Neural cell (in vitro differentiated cells): ENCODE data around the gene HPS4. TPM values are rescaled to one million over a fixed set of nuclear protein-coding genes. Genes with fewer than 3 reads are reported as not detected.

Source experiments
- H2AFZ ChIP-seq: fragments of 200-600, 300-800 bp; sonication (generic), shearing (Covaris generic); 2 replicates; pipeline ENCODE4 v1.6.0; 2014; ENCODE audit warnings: low read depth, mild to moderate bottlenecking, antibody characterized with exemption, low read length, moderate library complexity
- H3F3A ChIP-seq: fragments of 200-600 bp; shearing (Covaris generic); 2 replicates; pipeline ENCODE4 v1.6.1; 2016; ENCODE audit warnings: mild to moderate bottlenecking, moderate library complexity, mixed read lengths, antibody characterized with exemption, low read length; ENCODE audit not compliant: insufficient read depth, poor library complexity, severe bottlenecking
- H3K27ac ChIP-seq: fragments of 200-600, 300-800 bp; sonication (generic), shearing (Covaris generic); 2 replicates; pipeline ENCODE4 v1.5.1; 2014; ENCODE audit warnings: mild to moderate bottlenecking, low read length, moderate library complexity
- H3K27me3 ChIP-seq: fragments of 300-800, 200-600 bp; sonication (generic), shearing (Covaris generic); 2 replicates; pipeline ENCODE4 v1.6.0; 2014; ENCODE audit warnings: mild to moderate bottlenecking, low read depth, low read length, moderate library complexity; ENCODE audit not compliant: insufficient read depth
- H3K36me3 ChIP-seq: fragments of 300-800, 200-600 bp; sonication (generic), shearing (Covaris generic); 2 replicates; pipeline ENCODE4 v1.5.1; 2014; ENCODE audit warnings: mild to moderate bottlenecking, antibody characterized with exemption, low read length, moderate library complexity; ENCODE audit not compliant: insufficient read depth
- H3K4me2 ChIP-seq: fragments of 300-800, 200-600 bp; sonication (generic), shearing (Covaris generic); 2 replicates; pipeline ENCODE4 v1.6.0; 2014; ENCODE audit warnings: mild to moderate bottlenecking, low read length
- H3K4me3 ChIP-seq: fragments of 300-800, 200-600 bp; sonication (generic), shearing (Covaris generic); 2 replicates; pipeline ENCODE4 v1.5.1; 2014; ENCODE audit warnings: mild to moderate bottlenecking, low read length, moderate library complexity
- H3K79me2 ChIP-seq: fragments of 200-600 bp; shearing (Covaris generic); replicated peaks from 2 replicates; pipeline ENCODE4 v1.6.0; 2014; ENCODE audit warnings: mild to moderate bottlenecking, low read length, moderate library complexity; ENCODE audit not compliant: insufficient read depth
- H3K9ac ChIP-seq: fragments of 300-800, 200-600 bp; sonication (generic), shearing (Covaris generic); 2 replicates; pipeline ENCODE4 v1.6.1; 2016; ENCODE audit warnings: mild to moderate bottlenecking, low read length, mixed read lengths
- H3K9me2 ChIP-seq: fragments of 200-600 bp; shearing (Covaris generic); 2 replicates; pipeline ENCODE4 v1.6.1; 2016; ENCODE audit warnings: mild to moderate bottlenecking, low read length, mixed read lengths; ENCODE audit not compliant: insufficient read depth
- H3K9me3 ChIP-seq: fragments of 200-600, 300-800 bp; sonication (generic), shearing (Covaris generic); 2 replicates; pipeline ENCODE4 v1.6.1; 2016; ENCODE audit warnings: mild to moderate bottlenecking, mixed run types, low read length, moderate library complexity, mixed read lengths
- H4K20me1 ChIP-seq: fragments of 200-600 bp; shearing (Covaris generic); 2 replicates; pipeline ENCODE4 v1.6.1; 2016; ENCODE audit warnings: mild to moderate bottlenecking, mixed run types; ENCODE audit not compliant: insufficient read depth
- EP300 ChIP-seq: fragments of 450-650 bp; conservative IDR thresholded peaks from 2 replicates; pipeline ENCODE4 v1.6.1; 2014; ENCODE audit warnings: antibody characterized with exemption, mild to moderate bottlenecking, moderate library complexity; ENCODE audit not compliant: poor library complexity, severe bottlenecking
- EZH2 ChIP-seq: fragments of 200-600, 300-800 bp; shearing (Covaris generic), sonication (generic); IDR thresholded peaks from 2 replicates; pipeline ENCODE4 v1.6.1; 2014; ENCODE audit warnings: antibody characterized with exemption, low read length, borderline replicate concordance, mild to moderate bottlenecking; ENCODE audit not compliant: insufficient read depth, poor library complexity, severe bottlenecking
- MXI1 ChIP-seq: fragments of 450-650 bp; conservative IDR thresholded peaks from 2 replicates; pipeline ENCODE4 v1.6.1; 2014; ENCODE audit warnings: antibody characterized with exemption, mild to moderate bottlenecking; ENCODE audit not compliant: poor library complexity, severe bottlenecking
- POLR2AphosphoS5 ChIP-seq: IDR thresholded peaks from 2 replicates; pipeline ENCODE4 v1.6.1; 2012
- RAD21 ChIP-seq: fragments of 450-650 bp; conservative IDR thresholded peaks from 2 replicates; pipeline ENCODE4 v1.6.1; 2014; ENCODE audit warnings: antibody characterized with exemption, mild to moderate bottlenecking, moderate library complexity
- REST ChIP-seq: IDR thresholded peaks from 2 replicates; pipeline ENCODE4 v1.6.1; 2012; ENCODE audit warnings: borderline replicate concordance
- SMC3 ChIP-seq: fragments of 450-650 bp; conservative IDR thresholded peaks from 2 replicates; pipeline ENCODE4 v1.6.1; 2014; ENCODE audit warnings: antibody characterized with exemption, mild to moderate bottlenecking, moderate library complexity; ENCODE audit not compliant: poor library complexity
- TAF1 ChIP-seq: IDR thresholded peaks from 2 replicates; pipeline ENCODE4 v1.6.1; 2012; ENCODE audit warnings: low read depth
- polyA plus RNA-seq: library from polyadenylated mRNA; depleted of rRNA; stranded (reverse); fragments of >200 nt; gene quantifications from 2 replicates; pipeline ENCODE4 v1.2.3, GENCODE V29; 2014
- TF ChIP-seq, protein P1 (sequence below): fragments of 450-650 bp; IDR thresholded peaks from 2 replicates; pipeline ENCODE4 v1.5.1; 2014; ENCODE audit warnings: antibody characterized with exemption, mild to moderate bottlenecking, moderate library complexity; ENCODE audit not compliant: poor library complexity, severe bottlenecking

HPS4 gene
- polyA plus RNA-seq, 1 donor from 2014 or later, result 54.1 TPM

DNA sequence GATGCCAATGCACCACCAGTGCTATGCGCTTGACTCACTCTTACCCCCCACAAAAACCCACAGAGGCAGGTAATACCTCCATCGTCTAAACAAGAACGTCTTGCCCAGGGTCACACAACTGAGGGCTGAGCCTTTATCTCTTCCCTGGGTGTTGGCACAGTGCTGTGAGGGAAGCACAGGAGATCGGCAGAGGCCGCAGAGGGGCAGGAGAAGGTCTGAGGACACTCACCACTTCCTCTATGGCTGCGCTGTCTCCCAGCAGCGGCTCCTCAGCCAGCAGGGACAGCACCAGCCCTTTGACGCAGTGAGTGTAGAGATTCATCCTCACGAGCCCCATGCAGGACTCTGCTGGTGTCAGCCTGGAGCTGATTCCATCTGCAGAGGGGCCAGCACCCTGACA is 19.9 kb downstream of the HPS4 start:
- H2AFZ ChIP-seq, result no peak overlapping the region
- no peaks in the 10 kb centered on the region for H3F3A ChIP-seq
- H3K36me3 ChIP-seq, result peaks cover 13% of the 10 kb centered on the region
- H3K79me2 ChIP-seq, result peaks cover 7% of the 10 kb centered on the region
- H3K4me3 ChIP-seq, result peak overlapping the region; percentile 50
- peak overlapping the region; percentile 79 for H3K4me2 ChIP-seq
- H3K27me3 ChIP-seq, result no peaks in the 10 kb centered on the region
- peak overlapping the region; percentile 79 for H3K27ac ChIP-seq
- H3K9me3 ChIP-seq, result no peaks in the 10 kb centered on the region
- H3K9ac ChIP-seq, result peak overlapping the region; percentile 55
- H3K9me2 ChIP-seq, result no peaks in the 10 kb centered on the region
- TF ChIP-seq POLR2AphosphoS5 (no peak), SMC3 (no peak), REST (no peak), RAD21 (no peak), EP300 (no peak), TAF1 (no peak), EZH2 (no peak), MXI1 (no peak)
- TF ChIP-seq, protein P1, sequence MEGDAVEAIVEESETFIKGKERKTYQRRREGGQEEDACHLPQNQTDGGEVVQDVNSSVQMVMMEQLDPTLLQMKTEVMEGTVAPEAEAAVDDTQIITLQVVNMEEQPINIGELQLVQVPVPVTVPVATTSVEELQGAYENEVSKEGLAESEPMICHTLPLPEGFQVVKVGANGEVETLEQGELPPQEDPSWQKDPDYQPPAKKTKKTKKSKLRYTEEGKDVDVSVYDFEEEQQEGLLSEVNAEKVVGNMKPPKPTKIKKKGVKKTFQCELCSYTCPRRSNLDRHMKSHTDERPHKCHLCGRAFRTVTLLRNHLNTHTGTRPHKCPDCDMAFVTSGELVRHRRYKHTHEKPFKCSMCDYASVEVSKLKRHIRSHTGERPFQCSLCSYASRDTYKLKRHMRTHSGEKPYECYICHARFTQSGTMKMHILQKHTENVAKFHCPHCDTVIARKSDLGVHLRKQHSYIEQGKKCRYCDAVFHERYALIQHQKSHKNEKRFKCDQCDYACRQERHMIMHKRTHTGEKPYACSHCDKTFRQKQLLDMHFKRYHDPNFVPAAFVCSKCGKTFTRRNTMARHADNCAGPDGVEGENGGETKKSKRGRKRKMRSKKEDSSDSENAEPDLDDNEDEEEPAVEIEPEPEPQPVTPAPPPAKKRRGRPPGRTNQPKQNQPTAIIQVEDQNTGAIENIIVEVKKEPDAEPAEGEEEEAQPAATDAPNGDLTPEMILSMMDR, result no peak
- H4K20me1 ChIP-seq, result no peaks in the 10 kb centered on the region

GRCh38 chr22:26463101-26463661 is 20.4 kb downstream of the HPS4 start:
- Histone ChIP-seq H4K20me1 (no peaks in the 10 kb centered on the region), H3K9ac (peak overlapping the region; percentile 55), H3K4me3 (peak overlapping the region; percentile 50), H2AFZ (no peak overlapping the region), H3K36me3 (peaks cover 11% of the 10 kb centered on the region), H3K9me2 (no peaks in the 10 kb centered on the region), H3K9me3 (no peaks in the 10 kb centered on the region), H3F3A (no peaks in the 10 kb centered on the region), H3K79me2 (peaks cover 7% of the 10 kb centered on the region), H3K27me3 (no peaks in the 10 kb centered on the region), H3K4me2 (peak overlapping the region; percentile 79), H3K27ac (peak overlapping the region; percentile 79)
- peak; percentile 27 for TF ChIP-seq SMC3
- peak; percentile 46 for TF ChIP-seq REST
- peak; percentile 22 for TF ChIP-seq EP300
- TF ChIP-seq MXI1, result no peak
- TF ChIP-seq, protein P1, result no peak
- no peak for TF ChIP-seq RAD21
- TF ChIP-seq EZH2, result no peak
